ENCODE measurements around the gene FSD1L. TPM values are rescaled to one million over a fixed set of nuclear protein-coding genes. Genes with fewer than 3 reads are reported as not detected.

Gene FSD1L
- total RNA-seq, 1 donor from 2014 or later = 3.3 TPM

- no peak overlapping the region for H3K4me3 ChIP-seq (ENCODE audit: low read depth, low read length)
- no peak for TF ChIP-seq CTCF (IDR thresholded peaks at IDR 0.05; ENCODE audit: insufficient read depth, low read length, poor library complexity, severe bottlenecking)
- no peaks in the 10 kb centered on the region for H3K36me3 ChIP-seq (ENCODE audit: control insufficient read depth, insufficient read depth, low read length)
Observed at GRCh38 chr9:105406369-105406768, 41.5 kb upstream of the FSD1L start.

GRCh38 chr9:105413525-105413924 lies 34.3 kb upstream of the FSD1L start:
- H3K36me3 ChIP-seq (ENCODE audit: control insufficient read depth, insufficient read depth, low read length) = no peaks in the 10 kb centered on the region
- DNase-seq (ENCODE audit: low read depth) = no peak
- peak; percentile 37 for TF ChIP-seq CTCF (IDR thresholded peaks at IDR 0.05; ENCODE audit: insufficient read depth, low read length, poor library complexity, severe bottlenecking)
- no peak overlapping the region for H3K4me3 ChIP-seq (ENCODE audit: low read depth, low read length)
- H3K27me3 ChIP-seq (ENCODE audit: control insufficient read depth, insufficient read depth, low read length) = no peaks in the 10 kb centered on the region

More at GRCh38 chr9:105406369-105406768, 41.5 kb upstream of the FSD1L start:
- H3K27me3 ChIP-seq (ENCODE audit: control insufficient read depth, insufficient read depth, low read length) = no peaks in the 10 kb centered on the region
- DNase-seq (ENCODE audit: low read depth) = no peak

- no peaks in the 10 kb centered on the region for H3K36me3 ChIP-seq (ENCODE audit: control insufficient read depth, insufficient read depth, low read length)
- peak; percentile 79 for TF ChIP-seq CTCF (IDR thresholded peaks at IDR 0.05; ENCODE audit: insufficient read depth, low read length, poor library complexity, severe bottlenecking)
- DNase-seq (ENCODE audit: low read depth) = no peak
- no peaks in the 10 kb centered on the region for H3K27me3 ChIP-seq (ENCODE audit: control insufficient read depth, insufficient read depth, low read length)
- no peak overlapping the region for H3K4me3 ChIP-seq (ENCODE audit: low read depth, low read length)
Observed at GRCh38 chr9:105414947-105415661, 32.7 kb upstream of the FSD1L start.

- DNase-seq (ENCODE audit: low read depth) = no peak
- no peaks in the 10 kb centered on the region for H3K36me3 ChIP-seq (ENCODE audit: control insufficient read depth, insufficient read depth, low read length)
- TF ChIP-seq CTCF (IDR thresholded peaks at IDR 0.05; ENCODE audit: insufficient read depth, low read length, poor library complexity, severe bottlenecking) = no peak
- no peak overlapping the region for H3K4me3 ChIP-seq (ENCODE audit: low read depth, low read length)
- H3K27me3 ChIP-seq (ENCODE audit: control insufficient read depth, insufficient read depth, low read length) = no peaks in the 10 kb centered on the region
Observed at GRCh38 chr9:105415662-105415980, 32.2 kb upstream of the FSD1L start.

GRCh38 chr9:105416840-105417239 lies 31.0 kb upstream of the FSD1L start:
- no peak for TF ChIP-seq CTCF (IDR thresholded peaks at IDR 0.05; ENCODE audit: insufficient read depth, low read length, poor library complexity, severe bottlenecking)
- no peak overlapping the region for H3K4me3 ChIP-seq (ENCODE audit: low read depth, low read length)
- H3K36me3 ChIP-seq (ENCODE audit: control insufficient read depth, insufficient read depth, low read length) = no peaks in the 10 kb centered on the region
- H3K27me3 ChIP-seq (ENCODE audit: control insufficient read depth, insufficient read depth, low read length) = no peaks in the 10 kb centered on the region
- DNase-seq (ENCODE audit: low read depth) = no peak
